Right lobe of liver (tissue), 6 donors: ENCODE data around the gene ACAP3. TPM values are rescaled to one million over a fixed set of nuclear protein-coding genes. Genes with fewer than 3 reads are reported as not detected.

Source experiments
- ATAC-seq, 4 donors: fragments of 200-7000 bp; cut with Tn5 transposase; one replicate each; pipeline ENCODE4 v1.9.1; 2020; ENCODE audit warnings: mild to moderate bottlenecking in 4 of 4, moderate library complexity in 4 of 4
- DNase-seq, 3 donors: peaks; one replicate each; pipeline ENCODE4 v3.0.0-alpha.2; 2020
- H3K27ac ChIP-seq, 3 donors: fragments of 200-600 bp; one replicate each; pipeline ENCODE4 v1.8.0; 2022
- H3K27me3 ChIP-seq, 2 donors: fragments of 200-600 bp; one replicate each; pipeline ENCODE4 v1.8.0; 2022
- H3K36me3 ChIP-seq, 4 donors: fragments of 200-600 bp; sonication (generic) in 1 of 4; one replicate each; pipeline versions ENCODE4 v1.5.1 to v1.8.0; 2017 to 2022; ENCODE audit warnings: control low read depth in 1 of 4
- H3K4me1 ChIP-seq, 4 donors: fragments of 200-600 bp; sonication (generic) in 1 of 4; one replicate each; pipeline versions ENCODE4 v1.5.1 to v1.8.0; 2017 to 2022; ENCODE audit warnings: control low read depth in 1 of 4
- H3K4me3 ChIP-seq, 3 donors: fragments of 200-600 bp; one replicate each; pipeline ENCODE4 v1.8.0; 2022
- H3K9me3 ChIP-seq, 4 donors: fragments of 200-600 bp; sonication (generic) in 1 of 4; one replicate each; pipeline versions ENCODE4 v1.5.1 to v1.8.0; 2017 to 2022; ENCODE audit warnings: control low read depth in 1 of 4
- CTCF ChIP-seq, 4 donors: fragments of 200-600 bp in 3 of 4; fragments of 450-650 bp in 1 of 4; IDR thresholded peaks; one replicate each; pipeline versions ENCODE4 v1.5.1 to v1.8.0; 2016 to 2022; ENCODE audit warnings: antibody characterized with exemption in 4 of 4, mild to moderate bottlenecking in 2 of 4
- POLR2A ChIP-seq: fragments of 450-650 bp; IDR thresholded peaks from one replicate; pipeline ENCODE4 v1.6.1; 2017; ENCODE audit warnings: antibody characterized with exemption, mild to moderate bottlenecking
- WGBS: methylation state at CpG from one replicate; pipeline ENCODE4 v1.1.6; 2018; ENCODE audit warnings: low coverage, low lambda C conversion rate; ENCODE audit not compliant: insufficient coverage; ENCODE audit errors: missing lambda C conversion rate; 5-methylcytosine and 5-hydroxymethylcytosine counted together
- intact Hi-C, 2 donors: fragments of 100-400 bp; cut with DNase I; formaldehyde crosslinking; loops; one replicate each; pipeline versions ENCODE4 v1.11.2 to v1.14.1; 2022
- total RNA-seq, 6 experiments: library from RNA; depleted of rRNA in 2 of 6; stranded (reverse); fragments of >200 nt in 2 of 6; fragmentation: NEBNext Ultra II Directional in 3 of 6; extraction: Animal tissue kit (Norgen Biotek cat#: 25700) in 3 of 6; gene quantifications; one replicate each; pipeline versions ENCODE4 v1.1.0 to v1.2.4, GENCODE V29; 2016 to 2023
- donor health status: DM: no; HTN: yes; CAD: no.
- donor health status: DM: no; HTN: no; CAD: no.
- donor health status: DM: no; HTN: no; CAD: no.
- donor health status: DM: no; HTN: yes; CAD: no.
- donor health status: DM: no; HTN: yes; CAD: no.

Gene ACAP3
- total RNA-seq, 6 experiments from 2014 or later = 20.1 to 28.0 (median 22.0) TPM

GRCh38 chr1:1334835-1335234 lies 27.1 kb upstream of the ACAP3 start:
- peaks cover 0 to 15% (median 1%) of the 10 kb centered on the region in 4 donors for H3K36me3 ChIP-seq
- WGBS = 60% methylated on average over 1 of the region's 11 CpGs
- no peak for DNase-seq

GRCh38 chr1:1333551-1334241 lies 26.0 kb upstream of the ACAP3 start:
- Histone ChIP-seq H3K27me3 (no peaks in the 10 kb centered on the region), H3K27ac (no peak overlapping the region), H3K36me3 (peaks cover 0 to 6% (median 1%) of the 10 kb centered on the region in 4 donors), H3K4me3 (no peak overlapping the region), H3K9me3 (no peaks in the 10 kb centered on the region), H3K4me1 (peaks cover 0 to 5% (median 0%) of the 10 kb centered on the region in 4 donors)
- ATAC-seq (peak; percentile 3 to 45 (median 12)), DNase-seq (no peak)
- intact Hi-C loops = no loop called here
- no peak for TF ChIP-seq CTCF (IDR thresholded peaks at IDR 0.05)
- no peak for TF ChIP-seq POLR2A
- WGBS = 70% methylated on average over 7 of the region's 36 CpGs

More at GRCh38 chr1:1334835-1335234, 27.1 kb upstream of the ACAP3 start:
- no peak for ATAC-seq
- Histone ChIP-seq H3K9me3 (no peaks in the 10 kb centered on the region), H3K27ac (no peak overlapping the region), H3K4me3 (no peak overlapping the region), H3K4me1 (peaks cover 0 to 5% (median 0%) of the 10 kb centered on the region in 4 donors), H3K27me3 (no peaks in the 10 kb centered on the region)
- TF ChIP-seq CTCF (IDR thresholded peaks at IDR 0.05) (no peak), POLR2A (no peak)
- intact Hi-C loops = no loop called here

- H3K9me3 ChIP-seq = no peaks in the 10 kb centered on the region
- peaks cover 0 to 5% (median 0%) of the 10 kb centered on the region in 4 donors for H3K4me1 ChIP-seq
- intact Hi-C loops = no loop called here
- no peaks in the 10 kb centered on the region for H3K27me3 ChIP-seq
- TF ChIP-seq POLR2A = peak; percentile 30
- TF ChIP-seq CTCF (IDR thresholded peaks at IDR 0.05) = no peak
- DNase-seq = peak in 2 of 3 donors; percentile 75 to 80
- H3K36me3 ChIP-seq = peaks cover 0 to 3% (median 2%) of the 10 kb centered on the region in 4 donors
- 24% methylated on average over 11 of the region's 48 CpGs for WGBS
- H3K4me3 ChIP-seq = no peak overlapping the region
- peak; percentile 42 to 61 (median 56) for ATAC-seq
- H3K27ac ChIP-seq = no peak overlapping the region
Measured at GRCh38 chr1:1332774-1333480, 25.2 kb upstream of the ACAP3 start.

- Histone ChIP-seq H3K4me1 (peaks cover 0 to 5% (median 0%) of the 10 kb centered on the region in 4 donors), H3K36me3 (peaks cover 0 to 11% (median 2%) of the 10 kb centered on the region in 4 donors), H3K4me3 (no peak overlapping the region), H3K9me3 (no peaks in the 10 kb centered on the region), H3K27ac (no peak overlapping the region), H3K27me3 (no peaks in the 10 kb centered on the region)
- 87% methylated on average over 7 of the region's 57 CpGs for WGBS
- ATAC-seq (peak; percentile 10 to 48 (median 16)), DNase-seq (peak in 2 of 3 donors; percentile 58 to 69)
- TF ChIP-seq POLR2A (no peak), CTCF (IDR thresholded peaks at IDR 0.05) (no peak)
- intact Hi-C loops = no loop called here
Measured at GRCh38 chr1:1332031-1332755, 24.5 kb upstream of the ACAP3 start.
